ENCODE results near the gene PRX. TPM values are rescaled to one million over a fixed set of nuclear protein-coding genes. Genes with fewer than 3 reads are reported as not detected.
"Not testable (repeated sequence)": the region's sequence is repeated elsewhere in the genome, so short reads cannot be mapped to it uniquely, and the experiment has no call there.

Gene PRX
- total RNA-seq, 1 donor from 2014 or later, result 3.3 TPM

- H3K27ac ChIP-seq (replicated peaks), result no peak overlapping the region
- TF ChIP-seq, protein P1, sequence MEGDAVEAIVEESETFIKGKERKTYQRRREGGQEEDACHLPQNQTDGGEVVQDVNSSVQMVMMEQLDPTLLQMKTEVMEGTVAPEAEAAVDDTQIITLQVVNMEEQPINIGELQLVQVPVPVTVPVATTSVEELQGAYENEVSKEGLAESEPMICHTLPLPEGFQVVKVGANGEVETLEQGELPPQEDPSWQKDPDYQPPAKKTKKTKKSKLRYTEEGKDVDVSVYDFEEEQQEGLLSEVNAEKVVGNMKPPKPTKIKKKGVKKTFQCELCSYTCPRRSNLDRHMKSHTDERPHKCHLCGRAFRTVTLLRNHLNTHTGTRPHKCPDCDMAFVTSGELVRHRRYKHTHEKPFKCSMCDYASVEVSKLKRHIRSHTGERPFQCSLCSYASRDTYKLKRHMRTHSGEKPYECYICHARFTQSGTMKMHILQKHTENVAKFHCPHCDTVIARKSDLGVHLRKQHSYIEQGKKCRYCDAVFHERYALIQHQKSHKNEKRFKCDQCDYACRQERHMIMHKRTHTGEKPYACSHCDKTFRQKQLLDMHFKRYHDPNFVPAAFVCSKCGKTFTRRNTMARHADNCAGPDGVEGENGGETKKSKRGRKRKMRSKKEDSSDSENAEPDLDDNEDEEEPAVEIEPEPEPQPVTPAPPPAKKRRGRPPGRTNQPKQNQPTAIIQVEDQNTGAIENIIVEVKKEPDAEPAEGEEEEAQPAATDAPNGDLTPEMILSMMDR (IDR thresholded peaks at IDR 0.05; ENCODE audit: borderline replicate concordance), result no peak
- peaks cover 70% of the 10 kb centered on the region for H3K36me3 ChIP-seq
- DNase-seq, result no peak
- no peaks in the 10 kb centered on the region for H3K9me3 ChIP-seq (replicated peaks)
- intact Hi-C loops (cut with micrococcal nuclease), result no loop called here
- no peak overlapping the region for H3K4me3 ChIP-seq
- H3K4me1 ChIP-seq, result no peaks in the 10 kb centered on the region
- H3K27me3 ChIP-seq (ENCODE audit: low read depth), result no peaks in the 10 kb centered on the region
Observed at GRCh38 chr19:40376286-40376862, 36.8 kb downstream of the PRX start.

DNA sequence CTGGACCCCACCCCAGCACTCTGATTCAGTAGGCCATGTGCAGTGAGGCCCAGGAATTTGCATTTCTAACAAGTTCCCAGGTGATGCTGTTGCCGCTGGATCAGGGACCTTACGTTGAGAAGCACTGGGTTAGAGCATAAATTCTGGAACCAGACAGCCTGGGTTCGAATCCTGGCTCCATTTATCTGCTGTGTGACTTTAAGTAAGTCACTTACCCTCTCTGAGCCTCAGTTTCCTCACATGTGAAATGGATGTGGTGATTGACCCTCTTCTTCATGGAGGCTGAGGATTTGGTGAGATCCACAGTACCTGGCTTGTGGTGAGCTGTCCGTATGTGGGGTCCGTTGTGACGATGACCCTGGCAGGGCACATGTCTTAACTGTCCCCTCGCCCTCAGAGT lies 39.1 kb downstream of the PRX start:
- no peak for DNase-seq
- Histone ChIP-seq H3K4me3 (no peak overlapping the region), H3K36me3 (peaks cover 85% of the 10 kb centered on the region), H3K27ac (replicated peaks) (no peak overlapping the region), H3K27me3 (ENCODE audit: low read depth) (no peaks in the 10 kb centered on the region), H3K4me1 (no peaks in the 10 kb centered on the region), H3K9me3 (replicated peaks) (no peaks in the 10 kb centered on the region)
- TF ChIP-seq, protein P1 (IDR thresholded peaks at IDR 0.05; ENCODE audit: borderline replicate concordance), result no peak
- intact Hi-C loops (cut with micrococcal nuclease), result no loop called here

DNA sequence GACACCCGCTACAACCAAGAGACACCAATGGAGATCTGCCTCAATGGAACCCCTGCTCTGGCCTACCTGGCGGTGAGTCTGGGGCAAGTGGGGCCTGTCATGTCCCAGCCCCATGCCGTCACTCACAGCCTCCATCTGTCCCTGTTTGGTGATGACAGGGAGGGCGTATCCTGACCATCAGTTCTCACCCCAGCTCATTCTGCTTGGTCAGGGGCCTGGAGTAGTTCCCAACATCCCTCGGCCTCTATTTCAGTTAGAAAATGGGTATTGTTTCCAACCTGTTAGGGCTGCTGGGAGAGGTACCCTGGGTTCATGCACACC lies 41.4 kb downstream of the PRX start:
- peaks cover 89% of the 10 kb centered on the region for H3K36me3 ChIP-seq
- no peaks in the 10 kb centered on the region for H3K27me3 ChIP-seq (ENCODE audit: low read depth)
- intact Hi-C loops (cut with micrococcal nuclease), result no loop called here
- no peak overlapping the region for H3K4me3 ChIP-seq
- DNase-seq, result no peak
- H3K27ac ChIP-seq (replicated peaks), result no peak overlapping the region
- TF ChIP-seq, protein P1 (IDR thresholded peaks at IDR 0.05; ENCODE audit: borderline replicate concordance), result no peak
- H3K4me1 ChIP-seq, result no peaks in the 10 kb centered on the region
- no peaks in the 10 kb centered on the region for H3K9me3 ChIP-seq (replicated peaks)

GRCh38 chr19:40370997-40371801 lies 42.0 kb downstream of the PRX start:
- Histone ChIP-seq H3K4me3 (no peak overlapping the region), H3K9me3 (replicated peaks) (no peaks in the 10 kb centered on the region), H3K27ac (replicated peaks) (no peak overlapping the region), H3K4me1 (peaks cover 6% of the 10 kb centered on the region), H3K36me3 (peaks cover 87% of the 10 kb centered on the region), H3K27me3 (ENCODE audit: low read depth) (no peaks in the 10 kb centered on the region)
- no peak for DNase-seq
- intact Hi-C loops (cut with micrococcal nuclease), result no loop called here
- TF ChIP-seq, protein P1 (IDR thresholded peaks at IDR 0.05; ENCODE audit: borderline replicate concordance), result no peak

DNA sequence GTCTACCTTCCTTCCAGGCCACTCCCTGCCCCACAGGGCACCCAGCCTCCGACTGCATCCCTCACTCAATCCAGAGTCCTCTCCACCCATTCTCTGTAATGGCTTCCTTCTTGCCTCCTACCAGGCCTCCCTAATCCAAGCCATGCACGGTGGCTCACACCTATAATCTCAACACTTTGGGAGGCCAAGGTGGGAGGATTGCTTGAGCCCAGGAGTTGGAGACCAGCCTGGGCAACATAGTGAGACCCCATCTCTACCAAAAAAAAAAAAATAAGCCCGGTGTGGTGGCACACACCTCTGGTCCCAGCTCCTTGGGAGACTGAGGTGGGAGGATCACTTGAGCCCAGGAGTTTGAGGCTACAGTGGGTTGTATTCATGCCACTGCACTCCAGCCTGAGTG lies 42.9 kb downstream of the PRX start:
- H3K27me3 ChIP-seq (ENCODE audit: low read depth); DNase-seq; H3K4me3 ChIP-seq; H3K9me3 ChIP-seq (replicated peaks); H3K27ac ChIP-seq (replicated peaks); intact Hi-C loops (cut with micrococcal nuclease): not testable (repeated sequence)
- H3K4me1 ChIP-seq, result peaks cover 15% of the 10 kb centered on the region
- peaks cover 84% of the 10 kb centered on the region for H3K36me3 ChIP-seq

DNA sequence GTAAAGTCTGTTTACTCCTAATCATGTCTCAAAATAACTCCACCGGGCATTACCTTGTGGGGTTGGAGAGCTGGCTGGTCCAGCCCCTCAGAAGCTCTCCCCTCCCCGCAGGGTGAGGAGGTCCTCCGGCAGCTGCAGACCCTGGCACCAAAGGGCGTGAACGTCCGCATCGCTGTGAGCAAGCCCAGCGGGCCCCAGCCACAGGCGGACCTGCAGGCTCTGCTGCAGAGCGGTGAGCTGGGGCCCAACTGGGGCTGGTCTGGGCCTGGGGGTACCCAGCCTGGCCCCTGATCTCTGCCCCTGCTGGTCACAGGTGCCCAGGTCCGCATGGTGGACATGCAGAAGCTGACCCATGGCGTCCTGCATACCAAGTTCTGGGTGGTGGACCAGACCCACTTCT lies 43.4 kb downstream of the PRX start:
- peaks cover 80% of the 10 kb centered on the region for H3K36me3 ChIP-seq
- H3K4me1 ChIP-seq, result peaks cover 19% of the 10 kb centered on the region
- DNase-seq, result no peak
- no peak overlapping the region for H3K4me3 ChIP-seq
- TF ChIP-seq, protein P1 (IDR thresholded peaks at IDR 0.05; ENCODE audit: borderline replicate concordance), result no peak
- no peak overlapping the region for H3K27ac ChIP-seq (replicated peaks)
- H3K9me3 ChIP-seq (replicated peaks), result no peaks in the 10 kb centered on the region
- intact Hi-C loops (cut with micrococcal nuclease), result no loop called here
- no peaks in the 10 kb centered on the region for H3K27me3 ChIP-seq (ENCODE audit: low read depth)
